NCI-H1694 (cell line): ENCODE results near the gene TPD52L1.

ENCODE experiments used
- DNase-seq: peaks from one replicate; lab custom pipeline; 2025; lab: John Stamatoyannopoulos, UW

The TPD52L1 gene

GRCh38 chr6:125307964-125308615, 154.5 kb downstream of the TPD52L1 start:
- DNase-seq: no peak

- peak; percentile 66 for DNase-seq
Observed at GRCh38 chr6:125310994-125311649, 157.5 kb downstream of the TPD52L1 start.

GRCh38 chr6:125312478-125312877, 158.9 kb downstream of the TPD52L1 start:
- DNase-seq: no peak

GRCh38 chr6:125312950-125313349, 159.4 kb downstream of the TPD52L1 start:
- no peak for DNase-seq
